NCI-H1694 treated with DMSO at 0.1 percent for 48 hours (cell line): ENCODE data around the gene ASIC1.
A peak's percentile ranks its signal among the peaks of the same experiment; 100 is the strongest.

Source experiments
- DNase-seq: peaks from one replicate; lab custom pipeline; 2025; lab: John Stamatoyannopoulos, UW

The ASIC1 gene

GRCh38 chr12:50107416-50108268, 50.2 kb downstream of the ASIC1 start:
- no peak for DNase-seq

GRCh38 chr12:50109319-50109718, 51.9 kb downstream of the ASIC1 start:
- DNase-seq = no peak

GRCh38 chr12:50110127-50110761, 52.8 kb downstream of the ASIC1 start:
- DNase-seq = no peak

- no peak for DNase-seq
These were observed 53.5 kb downstream of the ASIC1 start for GRCh38 chr12:50110762-50111351.

- no peak for DNase-seq
These were observed 53.9 kb downstream of the ASIC1 start for GRCh38 chr12:50111395-50111692.

GRCh38 chr12:50111693-50112455, 54.5 kb downstream of the ASIC1 start, which contains the start of gene COX14:
Gene COX14 (plus strand): TSS chr12:50112236. CDS start chr12:50120044, 7,808 bp downstream.
- peak; percentile 98 for DNase-seq

- no peak for DNase-seq
These were observed 55.2 kb downstream of the ASIC1 start for GRCh38 chr12:50112456-50113218.

GRCh38 chr12:50117057-50117622, 59.7 kb downstream of the ASIC1 start:
- no peak for DNase-seq

GRCh38 chr12:50119387-50119786, 62.0 kb downstream of the ASIC1 start:
- DNase-seq = no peak

GRCh38 chr12:50120521-50120920, 63.1 kb downstream of the ASIC1 start:
- DNase-seq = no peak

GRCh38 chr12:50120953-50121352, 63.6 kb downstream of the ASIC1 start:
- DNase-seq = no peak

- DNase-seq = no peak
These were observed 64.2 kb downstream of the ASIC1 start for GRCh38 chr12:50121641-50122040.

GRCh38 chr12:50123203-50123602, 65.8 kb downstream of the ASIC1 start:
- no peak for DNase-seq

- DNase-seq = no peak
These were observed 70.2 kb downstream of the ASIC1 start for GRCh38 chr12:50127546-50127945.

GRCh38 chr12:50129290-50129689, 71.9 kb downstream of the ASIC1 start:
- DNase-seq = no peak

- DNase-seq = no peak
These were observed 75.2 kb downstream of the ASIC1 start for GRCh38 chr12:50132505-50133135.
